ENCODE data around the gene CADPS2.

DNA sequence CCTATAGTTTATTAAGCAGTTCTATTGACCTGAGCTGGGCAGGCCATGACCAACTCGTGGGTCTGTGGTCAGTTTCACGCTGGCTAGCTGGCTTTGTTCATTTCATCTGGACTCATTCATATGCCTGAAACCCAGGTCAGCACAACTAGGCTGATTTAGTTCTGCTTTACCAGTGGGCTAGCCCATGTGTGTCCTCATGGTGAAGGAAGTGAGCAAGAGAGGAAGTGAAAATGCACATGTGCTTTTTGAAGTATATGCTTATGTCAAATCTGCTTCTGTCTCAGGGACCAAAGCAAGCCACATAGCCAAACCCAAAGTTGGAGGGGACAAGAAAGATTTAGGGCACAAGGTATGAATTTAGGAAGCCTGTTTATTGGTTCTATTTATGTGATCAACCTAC lies 341.8 kb downstream of the CADPS2 start:
- TF ChIP-seq, protein P1, sequence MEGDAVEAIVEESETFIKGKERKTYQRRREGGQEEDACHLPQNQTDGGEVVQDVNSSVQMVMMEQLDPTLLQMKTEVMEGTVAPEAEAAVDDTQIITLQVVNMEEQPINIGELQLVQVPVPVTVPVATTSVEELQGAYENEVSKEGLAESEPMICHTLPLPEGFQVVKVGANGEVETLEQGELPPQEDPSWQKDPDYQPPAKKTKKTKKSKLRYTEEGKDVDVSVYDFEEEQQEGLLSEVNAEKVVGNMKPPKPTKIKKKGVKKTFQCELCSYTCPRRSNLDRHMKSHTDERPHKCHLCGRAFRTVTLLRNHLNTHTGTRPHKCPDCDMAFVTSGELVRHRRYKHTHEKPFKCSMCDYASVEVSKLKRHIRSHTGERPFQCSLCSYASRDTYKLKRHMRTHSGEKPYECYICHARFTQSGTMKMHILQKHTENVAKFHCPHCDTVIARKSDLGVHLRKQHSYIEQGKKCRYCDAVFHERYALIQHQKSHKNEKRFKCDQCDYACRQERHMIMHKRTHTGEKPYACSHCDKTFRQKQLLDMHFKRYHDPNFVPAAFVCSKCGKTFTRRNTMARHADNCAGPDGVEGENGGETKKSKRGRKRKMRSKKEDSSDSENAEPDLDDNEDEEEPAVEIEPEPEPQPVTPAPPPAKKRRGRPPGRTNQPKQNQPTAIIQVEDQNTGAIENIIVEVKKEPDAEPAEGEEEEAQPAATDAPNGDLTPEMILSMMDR (IDR thresholded peaks at IDR 0.05 in 4 of 5, conservative IDR thresholded peaks at IDR 0.05 in 1 of 5), result no peak
- no peak for TF ChIP-seq POLR2A (IDR thresholded peaks at IDR 0.05)
